Lower lobe of right lung (tissue), 2 donors: ENCODE measurements around the gene FBP1. TPM values are rescaled to one million over a fixed set of nuclear protein-coding genes. Genes with fewer than 3 reads are reported as not detected.

ENCODE experiments used
- ATAC-seq, 2 donors: fragments of 200-7000 bp; cut with Tn5 transposase; one replicate each; pipeline ENCODE4 v1.9.1; 2020 to 2022; ENCODE audit warnings: mild to moderate bottlenecking in 2 of 2, moderate library complexity in 2 of 2
- DNase-seq: peaks from one replicate; pipeline ENCODE4 v3.0.0-alpha.2; 2020
- H3K27ac ChIP-seq: fragments of 200-600 bp; one replicate; pipeline ENCODE4 v1.8.0; 2022
- H3K27me3 ChIP-seq: fragments of 200-600 bp; one replicate; pipeline ENCODE4 v1.8.0; 2022; ENCODE audit warnings: low read depth
- H3K36me3 ChIP-seq: fragments of 200-600 bp; one replicate; pipeline ENCODE4 v1.8.0; 2022; ENCODE audit warnings: mild to moderate bottlenecking
- H3K4me1 ChIP-seq: fragments of 200-600 bp; one replicate; pipeline ENCODE4 v1.8.0; 2022
- H3K4me3 ChIP-seq: fragments of 200-600 bp; one replicate; pipeline ENCODE4 v1.8.0; 2022; ENCODE audit warnings: mild to moderate bottlenecking
- H3K9me3 ChIP-seq: fragments of 200-600 bp; one replicate; pipeline ENCODE4 v1.8.0; 2022
- CTCF ChIP-seq: fragments of 200-600 bp; IDR thresholded peaks from one replicate; pipeline ENCODE4 v1.8.0; 2022; ENCODE audit warnings: antibody characterized with exemption, mild to moderate bottlenecking
- intact Hi-C: fragments of 100-400 bp; cut with DNase I; formaldehyde crosslinking; loops from one replicate; pipeline ENCODE4 v1.11.0; 2022
- total RNA-seq: library from RNA; stranded (reverse); fragmentation: NEBNext Ultra II Directional; extraction: Animal tissue kit (Norgen Biotek cat#: 25700); gene quantifications from one replicate; pipeline ENCODE4 v1.2.1, GENCODE V29; 2021
- donor health status: DM: no; HTN: yes; CAD: no; lungs with severe emphysema.

FBP1 gene
- total RNA-seq, 1 donor from 2014 or later, result 527 TPM

GRCh38 chr9:94606646-94607422, 32.5 kb downstream of the FBP1 start:
- Histone ChIP-seq H3K27ac (no peak overlapping the region), H3K4me1 (peaks cover 19% of the 10 kb centered on the region), H3K27me3 (no peaks in the 10 kb centered on the region), H3K9me3 (no peaks in the 10 kb centered on the region), H3K36me3 (peaks cover 56% of the 10 kb centered on the region), H3K4me3 (no peak overlapping the region)
- ATAC-seq, result no peak
- no peak for TF ChIP-seq CTCF
- intact Hi-C loops, result no loop called here
- no peak for DNase-seq

GRCh38 chr9:94603259-94604160, 35.8 kb downstream of the FBP1 start:
- Histone ChIP-seq H3K36me3 (peaks cover 43% of the 10 kb centered on the region), H3K4me1 (peaks cover 10% of the 10 kb centered on the region), H3K4me3 (no peak overlapping the region), H3K9me3 (no peaks in the 10 kb centered on the region), H3K27ac (no peak overlapping the region), H3K27me3 (no peaks in the 10 kb centered on the region)
- DNase-seq (peak; percentile 74), ATAC-seq (peak; percentile 84 to 85)
- intact Hi-C loops, result no loop called here
- TF ChIP-seq CTCF, result peak; percentile 59

DNA sequence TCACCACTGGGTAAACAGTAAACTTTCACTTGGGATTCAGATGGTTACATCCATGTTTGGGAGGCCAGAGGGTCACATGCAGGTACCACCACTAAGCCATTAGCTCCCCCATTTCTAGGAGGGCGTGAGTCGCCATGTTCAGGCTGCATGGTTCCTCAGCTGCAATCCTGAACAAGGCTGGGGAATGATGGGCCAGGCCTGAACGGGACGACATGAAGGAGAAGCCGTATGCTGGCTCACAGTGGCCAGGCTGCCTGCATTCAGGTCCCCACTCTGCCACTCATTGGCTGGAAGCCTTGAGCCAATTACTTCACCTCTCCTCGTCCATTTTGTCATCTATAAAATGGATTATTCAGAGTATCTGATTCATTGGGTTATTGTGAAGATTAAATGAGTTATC, 36.7 kb downstream of the FBP1 start:
- peaks cover 37% of the 10 kb centered on the region for H3K36me3 ChIP-seq
- H3K4me3 ChIP-seq, result no peak overlapping the region
- intact Hi-C loops, result no loop called here
- H3K27ac ChIP-seq, result no peak overlapping the region
- peaks cover 10% of the 10 kb centered on the region for H3K4me1 ChIP-seq
- no peaks in the 10 kb centered on the region for H3K9me3 ChIP-seq
- no peaks in the 10 kb centered on the region for H3K27me3 ChIP-seq
- DNase-seq (no peak), ATAC-seq (no peak)
- TF ChIP-seq CTCF, result no peak

DNA sequence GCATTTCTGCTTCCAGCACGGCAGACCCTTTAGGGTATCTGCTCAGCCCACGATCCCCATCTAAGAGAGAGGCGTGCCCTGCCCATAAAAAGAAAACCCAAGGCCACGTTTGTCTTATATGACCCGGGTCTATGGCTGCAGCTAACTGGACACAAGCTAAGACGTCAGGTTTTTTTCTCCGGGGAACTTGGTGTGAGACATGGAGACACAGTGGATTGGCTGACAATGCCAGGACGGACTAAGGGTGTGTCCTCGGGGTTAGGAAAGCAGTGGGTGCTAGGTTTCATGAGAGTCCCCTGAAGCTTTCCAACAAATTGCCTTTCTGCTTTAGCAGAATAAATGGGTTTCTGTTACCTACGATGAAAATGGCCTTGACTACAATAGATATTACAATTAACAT, 38.6 kb downstream of the FBP1 start:
- H3K27me3 ChIP-seq, result no peaks in the 10 kb centered on the region
- no peak for ATAC-seq

More for the DNA sequence above, 38.6 kb downstream of the FBP1 start:
- H3K4me3 ChIP-seq, result no peak overlapping the region
- intact Hi-C loops, result no loop called here
- no peak for DNase-seq
- H3K4me1 ChIP-seq, result peaks cover 10% of the 10 kb centered on the region
- no peak overlapping the region for H3K27ac ChIP-seq
- no peaks in the 10 kb centered on the region for H3K9me3 ChIP-seq
- TF ChIP-seq CTCF, result no peak
- peaks cover 20% of the 10 kb centered on the region for H3K36me3 ChIP-seq
